Transverse colon (tissue), 4 donors: ENCODE data around the gene EPC2.

ENCODE experiments used
- POLR2AphosphoS5 ChIP-seq, 3 donors: sonication (generic); formaldehyde crosslinking; IDR thresholded peaks; one replicate each; pipeline ENCODE4 v1.6.1; 2016; ENCODE audit warnings: antibody characterized with exemption in 3 of 3
- TF ChIP-seq, protein P1 (sequence below), 5 experiments: fragments of 200-600 bp in 3 of 5; fragments of 450-650 bp in 2 of 5; sonication (generic) in 3 of 5; IDR thresholded peaks; 1 replicate in 2 of 5; 2 replicates in 3 of 5; pipeline ENCODE4 v1.5.1; 2016 to 2017; ENCODE audit warnings: antibody characterized with exemption in 5 of 5, inconsistent platforms in 3 of 5, mild to moderate bottlenecking in 2 of 5, moderate library complexity in 1 of 5

- TF ChIP-seq, protein P1, sequence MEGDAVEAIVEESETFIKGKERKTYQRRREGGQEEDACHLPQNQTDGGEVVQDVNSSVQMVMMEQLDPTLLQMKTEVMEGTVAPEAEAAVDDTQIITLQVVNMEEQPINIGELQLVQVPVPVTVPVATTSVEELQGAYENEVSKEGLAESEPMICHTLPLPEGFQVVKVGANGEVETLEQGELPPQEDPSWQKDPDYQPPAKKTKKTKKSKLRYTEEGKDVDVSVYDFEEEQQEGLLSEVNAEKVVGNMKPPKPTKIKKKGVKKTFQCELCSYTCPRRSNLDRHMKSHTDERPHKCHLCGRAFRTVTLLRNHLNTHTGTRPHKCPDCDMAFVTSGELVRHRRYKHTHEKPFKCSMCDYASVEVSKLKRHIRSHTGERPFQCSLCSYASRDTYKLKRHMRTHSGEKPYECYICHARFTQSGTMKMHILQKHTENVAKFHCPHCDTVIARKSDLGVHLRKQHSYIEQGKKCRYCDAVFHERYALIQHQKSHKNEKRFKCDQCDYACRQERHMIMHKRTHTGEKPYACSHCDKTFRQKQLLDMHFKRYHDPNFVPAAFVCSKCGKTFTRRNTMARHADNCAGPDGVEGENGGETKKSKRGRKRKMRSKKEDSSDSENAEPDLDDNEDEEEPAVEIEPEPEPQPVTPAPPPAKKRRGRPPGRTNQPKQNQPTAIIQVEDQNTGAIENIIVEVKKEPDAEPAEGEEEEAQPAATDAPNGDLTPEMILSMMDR (IDR thresholded peaks at IDR 0.05) = no peak
- no peak for TF ChIP-seq POLR2AphosphoS5 (IDR thresholded peaks at IDR 0.05)
Observed at GRCh38 chr2:148623086-148623485, 21.5 kb upstream of the EPC2 start.
